Ishikawa (cell line): ENCODE results near the gene HOMER2.

ENCODE experiments used
- CEBPB ChIP-seq: IDR thresholded peaks from 2 replicates; pipeline ENCODE4 v1.6.1; 2012
- CREB1 ChIP-seq: IDR thresholded peaks from 2 replicates; pipeline ENCODE4 v1.6.1; 2012; ENCODE audit warnings: low read depth
- EGR1 ChIP-seq: IDR thresholded peaks from 2 replicates; pipeline ENCODE4 v1.6.1; 2012
- EP300 ChIP-seq: IDR thresholded peaks from 2 replicates; pipeline ENCODE4 v1.6.1; 2012; ENCODE audit warnings: borderline replicate concordance
- FOXM1 ChIP-seq: IDR thresholded peaks from 2 replicates; pipeline ENCODE4 v1.6.1; 2012; ENCODE audit warnings: low read depth, borderline replicate concordance
- MAX ChIP-seq: IDR thresholded peaks from 2 replicates; pipeline ENCODE4 v1.6.1; 2012
- NFIC ChIP-seq: IDR thresholded peaks from 2 replicates; pipeline ENCODE4 v1.6.1; 2012
- RAD21 ChIP-seq: IDR thresholded peaks from 2 replicates; pipeline ENCODE4 v1.6.1; 2012; ENCODE audit warnings: low read depth
- REST ChIP-seq: IDR thresholded peaks from 2 replicates; pipeline ENCODE4 v1.6.1; 2012; ENCODE audit warnings: low read depth, mild to moderate bottlenecking
- TAF1 ChIP-seq: IDR thresholded peaks from 2 replicates; pipeline ENCODE4 v1.6.1; 2012; ENCODE audit warnings: low read depth, mild to moderate bottlenecking
- TCF12 ChIP-seq: IDR thresholded peaks from 2 replicates; pipeline ENCODE4 v1.6.1; 2012; ENCODE audit warnings: low read depth
- TEAD4 ChIP-seq: IDR thresholded peaks from 2 replicates; pipeline ENCODE4 v1.6.1; 2012
- USF1 ChIP-seq: IDR thresholded peaks from 2 replicates; pipeline ENCODE4 v1.6.1; 2012
- YY1 ChIP-seq: IDR thresholded peaks from 2 replicates; pipeline ENCODE4 v1.6.1; 2012; ENCODE audit warnings: low read depth
- ZBTB7A ChIP-seq: IDR thresholded peaks from 2 replicates; pipeline ENCODE4 v1.6.1; 2012; ENCODE audit warnings: low read depth

Gene HOMER2

GRCh38 chr15:82944056-82944455 lies 8.5 kb downstream of the HOMER2 start:
- TF ChIP-seq FOXM1 (no peak), CREB1 (no peak), EGR1 (no peak), YY1 (no peak), TEAD4 (no peak), USF1 (no peak), EP300 (no peak), NFIC (no peak), ZBTB7A (no peak), REST (no peak), RAD21 (no peak), TCF12 (no peak), TAF1 (no peak), MAX (no peak), CEBPB (no peak)

GRCh38 chr15:82943176-82943575 lies 9.3 kb downstream of the HOMER2 start:
- no peak for TF ChIP-seq CEBPB
- no peak for TF ChIP-seq EGR1
- TF ChIP-seq TCF12 = no peak

GRCh38 chr15:82942691-82943090 lies 9.8 kb downstream of the HOMER2 start:
- peak; percentile 76 for TF ChIP-seq NFIC
- TF ChIP-seq EP300 = peak; percentile 54; the same call in 1 of the 2 replicates
- peak; percentile 82 for TF ChIP-seq EGR1
- no peak for TF ChIP-seq REST
- TF ChIP-seq YY1 = no peak
- peak; percentile 83 for TF ChIP-seq TEAD4
- peak; percentile 77 for TF ChIP-seq TCF12
- peak; percentile 62 for TF ChIP-seq MAX
- TF ChIP-seq CEBPB = peak; percentile 91
- TF ChIP-seq TAF1 = no peak
- TF ChIP-seq FOXM1 = no peak
- TF ChIP-seq RAD21 = no peak
- peak; percentile 72 for TF ChIP-seq USF1

- TF ChIP-seq TAF1 = no peak
- no peak for TF ChIP-seq ZBTB7A
- no peak for TF ChIP-seq EGR1
- no peak for TF ChIP-seq TCF12
- no peak for TF ChIP-seq MAX
- TF ChIP-seq FOXM1 = no peak
- TF ChIP-seq RAD21 = no peak
- no peak for TF ChIP-seq NFIC
- TF ChIP-seq USF1 = no peak
- no peak for TF ChIP-seq CREB1
- no peak for TF ChIP-seq YY1
- TF ChIP-seq TEAD4 = no peak
- TF ChIP-seq REST = no peak
- TF ChIP-seq CEBPB = no peak
- TF ChIP-seq EP300 = no peak
These were observed 14.8 kb downstream of the HOMER2 start for GRCh38 chr15:82937712-82938058.
